C1 segment of cervical spinal cord (tissue), 14 donors: Measurements from ENCODE around the gene AMIGO3.
"Not testable (repeated sequence)": the region's sequence is repeated elsewhere in the genome, so short reads cannot be mapped to it uniquely, and the experiment has no call there.

ENCODE experiments used
- DNase-seq, 14 donors: peaks; one replicate each; lab custom pipeline; 2025; lab: John Stamatoyannopoulos, UW

AMIGO3 gene

DNA sequence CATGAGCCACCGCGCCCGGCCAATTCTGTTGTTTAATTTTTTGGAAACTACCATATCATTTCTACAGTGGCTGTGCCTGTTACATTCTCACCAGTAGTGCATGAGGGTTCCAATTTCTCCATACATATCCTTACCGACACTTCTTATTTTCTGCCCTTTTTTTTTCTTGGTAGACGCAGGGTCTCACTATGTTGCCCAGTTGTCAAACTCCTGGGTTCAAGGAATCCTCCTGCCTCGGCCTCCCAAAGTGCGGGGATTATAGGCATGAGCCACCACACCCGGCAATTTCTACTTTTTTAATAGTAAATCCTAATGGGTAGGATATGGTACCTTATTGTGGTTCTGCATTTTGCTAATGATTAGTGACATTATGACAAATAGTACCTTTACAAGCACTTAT, 9.6 kb downstream of the AMIGO3 start:
- no peak for DNase-seq

DNA sequence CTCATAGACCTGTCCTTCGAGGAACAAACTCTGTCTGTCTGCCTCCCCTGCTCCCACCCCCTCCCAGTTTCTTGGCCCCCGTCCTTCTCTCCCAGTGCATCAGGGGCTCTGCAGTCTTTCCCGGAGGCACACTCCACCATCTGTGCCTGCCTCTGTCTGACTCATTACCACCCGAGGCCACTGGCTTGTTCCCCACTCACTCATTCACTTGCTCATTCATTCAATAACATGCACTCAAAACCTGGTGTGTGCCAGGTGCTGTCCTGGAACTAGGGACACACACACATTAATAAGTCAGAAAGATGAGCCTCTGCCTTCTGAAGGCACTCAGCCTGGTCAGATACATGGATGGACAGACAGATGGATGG, 12.4 kb downstream of the AMIGO3 start:
- DNase-seq = no peak

DNA sequence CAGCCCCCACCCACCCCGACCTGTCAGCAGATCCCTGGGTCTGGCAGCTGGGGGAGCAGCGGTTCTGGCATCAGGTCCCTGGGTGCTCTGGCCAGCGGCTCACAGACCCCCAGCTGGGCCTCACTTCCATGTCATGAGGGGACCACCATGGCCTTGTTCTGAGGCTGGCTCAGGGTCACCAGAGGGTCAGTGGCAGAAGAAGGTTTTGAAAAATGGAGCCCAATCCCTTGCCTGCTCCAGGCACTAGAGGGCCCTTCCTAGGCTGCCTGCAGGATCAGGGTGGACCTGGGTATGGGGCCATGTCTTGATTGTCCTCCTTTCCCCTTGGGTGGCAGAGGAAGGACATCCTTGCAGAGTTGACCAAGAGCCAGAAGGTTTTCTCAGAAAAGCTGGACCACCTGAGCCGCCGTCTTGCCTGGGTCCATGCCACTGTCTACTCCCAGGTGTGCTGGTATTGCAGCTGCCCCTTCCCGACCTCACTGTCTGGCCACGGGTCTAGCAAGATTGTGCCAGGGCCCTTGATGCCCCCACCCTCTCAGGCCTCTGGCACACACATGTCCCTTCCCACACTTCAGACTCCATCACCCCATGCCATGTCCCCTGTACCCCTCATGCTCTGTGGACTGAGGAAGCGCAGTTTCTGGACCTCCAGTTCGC, 12.9 kb downstream of the AMIGO3 start:
- DNase-seq = no peak

DNA sequence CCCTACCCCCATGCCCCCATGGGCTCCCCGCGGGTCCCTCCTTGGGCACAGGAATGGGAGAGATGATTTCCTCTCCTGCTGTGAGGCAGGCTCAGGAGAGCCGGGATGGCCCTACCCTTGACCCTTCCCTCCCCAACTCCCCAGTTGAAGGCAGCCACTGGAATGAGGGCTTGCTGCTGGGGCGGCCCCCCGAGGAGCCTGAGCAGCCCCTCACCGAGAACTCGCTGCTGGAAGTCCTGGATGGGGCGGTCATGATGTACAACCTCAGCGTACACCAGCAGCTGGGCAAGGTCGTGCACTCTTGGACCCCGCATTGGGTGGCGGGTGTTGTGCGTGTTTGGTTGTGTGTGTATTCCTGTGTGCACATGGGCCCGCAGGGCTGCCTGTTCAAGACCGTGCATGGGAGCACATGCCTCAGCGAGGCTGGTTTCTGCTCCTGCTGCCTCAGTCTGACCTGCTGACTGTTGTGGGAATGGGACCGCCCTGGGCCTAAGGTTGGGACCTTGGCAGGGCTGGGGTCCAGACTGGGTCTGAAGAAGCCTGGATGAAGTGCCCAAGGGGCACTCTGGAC, 14.0 kb downstream of the AMIGO3 start:
- DNase-seq = no peak

DNA sequence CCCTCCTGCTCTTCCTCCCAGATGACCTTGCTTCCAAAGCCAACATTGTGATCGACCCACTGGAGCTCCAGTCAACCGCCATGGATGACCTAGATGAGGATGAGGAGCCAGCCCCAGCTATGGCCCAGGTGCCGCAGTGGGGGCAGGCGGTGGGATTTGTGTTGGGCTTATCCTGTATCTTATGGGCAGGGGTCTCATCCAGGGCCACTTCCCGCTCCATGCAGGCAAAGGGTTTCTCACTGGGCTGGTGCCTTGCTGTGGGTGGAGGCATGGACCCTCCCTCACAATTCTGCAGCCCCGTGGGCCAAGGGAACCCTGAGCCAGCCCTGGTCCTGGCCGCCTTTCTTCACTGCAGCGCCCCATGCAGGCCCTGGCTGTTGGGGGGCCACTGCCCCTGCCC, 14.9 kb downstream of the AMIGO3 start:
- no peak for DNase-seq

DNA sequence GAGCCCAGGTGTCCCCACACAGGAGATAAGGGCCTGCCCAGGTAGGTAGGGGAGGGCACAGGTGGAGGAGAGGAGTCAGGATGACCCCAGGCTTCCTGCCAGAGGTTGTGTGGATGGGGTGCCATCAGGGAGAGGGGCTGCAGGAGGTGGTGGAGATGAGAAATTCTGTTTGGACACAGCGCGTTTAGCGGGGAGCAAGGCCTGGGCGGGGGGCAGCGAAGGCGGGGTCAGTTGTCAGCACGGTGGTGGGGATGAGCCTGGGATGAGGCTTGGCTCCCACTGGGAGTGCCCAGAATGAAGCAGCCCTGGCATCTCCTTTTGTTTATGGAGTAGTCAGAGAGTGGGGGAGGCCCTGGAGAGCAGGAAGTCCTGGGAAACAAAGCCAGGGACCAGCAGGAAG, 15.5 kb downstream of the AMIGO3 start:
- DNase-seq = no peak

DNA sequence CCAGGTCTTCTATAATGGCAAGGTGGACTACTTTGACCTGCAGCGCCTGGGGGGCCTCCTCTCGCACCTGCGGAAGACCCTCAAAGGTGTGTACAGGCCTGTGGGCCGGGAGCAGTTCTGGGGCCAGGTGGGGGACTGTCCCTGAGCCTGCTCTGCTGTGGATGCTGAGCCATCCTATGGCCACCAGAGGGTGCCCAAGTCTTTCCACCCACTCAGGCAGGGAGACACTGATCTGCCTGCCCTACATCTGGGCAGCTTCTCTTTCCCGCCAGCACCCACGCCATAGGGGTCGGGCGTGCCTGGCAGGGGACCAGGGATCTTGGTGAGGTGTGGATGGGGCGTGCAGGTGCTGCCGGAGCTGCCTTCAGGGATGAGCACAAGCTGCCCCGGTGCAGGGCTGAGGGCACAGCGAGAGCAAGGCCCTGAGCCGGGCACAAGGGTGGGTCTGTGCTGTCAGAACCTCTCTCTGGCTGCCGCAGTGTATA, 16.0 kb downstream of the AMIGO3 start:
- peak in 5 of 14 donors; percentile 5 to 36 (median 10) for DNase-seq

DNA sequence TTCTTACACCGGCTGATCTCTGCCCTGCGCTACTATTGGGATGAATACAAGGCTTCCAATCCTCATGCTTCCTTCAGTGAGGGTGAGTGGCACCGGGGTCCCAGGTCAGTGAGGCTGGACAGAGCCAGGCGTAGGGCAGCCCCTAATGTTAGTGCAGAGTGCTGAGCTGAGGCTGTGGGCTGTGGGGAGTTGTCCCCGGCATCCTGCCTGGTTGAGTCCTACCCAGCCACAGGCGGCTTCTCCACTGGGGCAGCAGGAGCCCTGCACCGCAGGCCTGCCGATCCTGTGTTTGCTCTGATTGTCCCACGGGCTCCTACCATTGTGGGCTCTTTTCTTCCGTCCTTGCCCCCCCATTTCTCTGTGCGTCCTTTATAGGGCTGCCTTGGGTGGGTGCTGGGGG, 16.8 kb downstream of the AMIGO3 start:
- no peak for DNase-seq

DNA sequence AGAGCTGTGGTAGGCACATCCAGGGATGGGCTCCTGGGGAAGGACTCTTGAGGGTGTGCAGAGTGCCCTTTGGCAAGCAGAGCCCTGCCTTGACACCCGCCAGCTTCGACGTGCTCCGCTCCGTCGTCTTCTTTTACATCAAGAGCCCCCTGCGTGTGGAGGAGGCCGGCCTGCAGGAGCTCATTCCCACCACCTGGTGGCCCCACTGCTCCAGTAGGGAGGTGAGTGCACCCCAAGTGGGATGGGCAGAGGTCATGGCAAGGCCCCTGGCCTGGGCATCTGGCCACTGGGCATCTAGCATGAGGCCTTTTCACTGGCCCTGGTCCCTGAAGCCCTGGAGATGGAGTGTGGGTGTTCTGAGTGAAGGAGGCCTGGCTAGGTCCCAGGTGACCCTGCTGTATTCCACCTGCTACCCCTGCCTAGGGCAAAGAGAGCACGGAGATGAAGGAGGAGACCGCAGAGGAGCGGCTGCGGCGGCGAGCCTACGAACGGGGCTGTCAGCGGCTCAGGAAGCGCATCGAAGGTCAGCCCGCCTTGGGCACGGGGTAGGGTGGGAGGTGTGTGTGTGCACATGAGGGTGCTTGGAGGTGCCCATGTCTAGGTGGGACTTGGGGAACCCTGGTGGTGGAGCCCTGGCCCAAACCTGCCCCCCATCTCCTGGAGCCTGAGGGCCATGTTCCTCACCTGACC, 18.0 kb downstream of the AMIGO3 start:
- DNase-seq = no peak

DNA sequence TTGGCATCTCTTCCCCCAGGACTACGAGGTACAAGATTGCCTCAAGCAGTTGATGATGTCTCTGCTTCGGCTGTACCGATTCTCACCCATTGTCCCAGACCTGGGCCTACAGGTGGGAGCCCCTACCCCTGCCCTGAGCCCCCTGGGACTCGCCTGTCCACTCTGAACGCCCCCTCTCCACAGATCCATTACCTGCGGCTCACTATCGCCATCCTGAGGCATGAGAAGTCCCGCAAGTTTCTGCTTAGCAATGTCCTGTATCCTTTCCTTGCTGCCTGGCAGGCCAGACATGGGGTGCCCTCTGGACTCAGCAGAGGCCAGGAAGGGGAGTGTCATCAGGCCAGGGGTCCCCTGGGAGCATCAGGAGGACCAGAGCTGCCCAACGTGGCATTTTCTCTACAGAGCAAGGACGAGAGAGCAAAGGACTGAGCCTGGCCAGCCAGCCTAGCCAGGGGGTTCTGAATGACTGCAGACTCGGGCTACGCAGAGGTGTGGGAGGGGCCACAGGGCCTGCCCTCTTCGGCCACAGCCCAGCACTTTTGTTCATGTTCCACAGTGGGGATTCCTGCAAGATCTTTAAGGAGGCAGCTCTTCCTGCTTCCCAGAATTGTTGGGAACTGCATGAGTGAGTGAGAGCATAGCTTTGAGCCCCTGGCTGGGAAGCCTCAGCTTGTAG, 18.9 kb downstream of the AMIGO3 start:
- no peak for DNase-seq

DNA sequence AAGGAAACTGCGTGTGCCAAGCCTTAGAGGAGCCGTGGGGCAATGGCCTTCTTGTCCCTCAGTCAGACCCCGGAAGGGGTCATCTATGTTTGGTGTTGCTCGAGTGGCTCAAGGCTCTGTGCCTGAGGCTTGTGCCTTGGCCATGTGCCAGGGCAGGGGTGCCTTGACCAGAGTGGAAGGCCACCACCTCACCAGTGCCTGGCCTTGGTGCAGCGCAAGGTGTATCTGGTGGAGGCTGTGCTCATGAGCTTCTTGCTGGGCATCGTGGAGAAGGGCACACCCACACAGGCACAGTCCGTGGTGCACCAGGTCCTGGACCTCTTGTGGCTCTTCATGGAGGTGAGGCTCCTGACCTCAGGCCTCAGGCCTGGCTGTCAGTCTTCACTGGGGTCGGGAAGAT, 19.5 kb downstream of the AMIGO3 start:
- DNase-seq = no peak

DNA sequence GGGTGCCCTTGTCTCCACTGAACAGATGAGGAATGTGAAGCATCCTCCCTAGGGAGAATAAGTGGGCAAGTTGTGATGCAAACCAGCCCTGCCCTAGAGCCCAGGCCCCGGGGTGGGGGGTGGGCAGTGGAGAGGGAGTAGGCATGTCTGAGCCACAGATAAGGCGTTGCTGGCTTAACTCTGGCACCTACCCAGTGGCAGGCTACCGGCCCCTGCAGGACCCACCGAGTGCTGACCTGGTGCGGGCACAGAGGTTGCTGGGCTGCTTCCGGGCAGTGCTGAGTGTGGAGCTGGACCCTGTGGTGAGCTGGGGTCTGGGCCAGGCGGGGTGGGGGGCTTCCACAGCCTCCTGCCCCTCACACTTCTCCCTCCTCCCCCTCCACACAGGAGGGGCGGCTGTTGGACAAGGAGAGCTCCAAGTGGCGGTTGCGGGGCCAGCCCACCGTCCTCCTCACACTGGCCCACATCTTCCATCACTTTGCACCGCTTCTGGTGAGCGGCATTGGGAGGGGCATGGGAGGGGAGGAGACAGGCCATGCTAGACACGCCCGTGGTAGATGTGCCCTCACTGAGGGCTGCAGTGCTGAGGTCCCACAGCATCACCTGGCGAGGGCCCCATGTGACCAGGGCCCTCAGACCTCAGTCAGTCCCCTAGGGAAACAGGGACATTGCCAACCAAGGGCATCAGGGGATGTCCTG, 20.1 kb downstream of the AMIGO3 start:
- DNase-seq = no peak

DNA sequence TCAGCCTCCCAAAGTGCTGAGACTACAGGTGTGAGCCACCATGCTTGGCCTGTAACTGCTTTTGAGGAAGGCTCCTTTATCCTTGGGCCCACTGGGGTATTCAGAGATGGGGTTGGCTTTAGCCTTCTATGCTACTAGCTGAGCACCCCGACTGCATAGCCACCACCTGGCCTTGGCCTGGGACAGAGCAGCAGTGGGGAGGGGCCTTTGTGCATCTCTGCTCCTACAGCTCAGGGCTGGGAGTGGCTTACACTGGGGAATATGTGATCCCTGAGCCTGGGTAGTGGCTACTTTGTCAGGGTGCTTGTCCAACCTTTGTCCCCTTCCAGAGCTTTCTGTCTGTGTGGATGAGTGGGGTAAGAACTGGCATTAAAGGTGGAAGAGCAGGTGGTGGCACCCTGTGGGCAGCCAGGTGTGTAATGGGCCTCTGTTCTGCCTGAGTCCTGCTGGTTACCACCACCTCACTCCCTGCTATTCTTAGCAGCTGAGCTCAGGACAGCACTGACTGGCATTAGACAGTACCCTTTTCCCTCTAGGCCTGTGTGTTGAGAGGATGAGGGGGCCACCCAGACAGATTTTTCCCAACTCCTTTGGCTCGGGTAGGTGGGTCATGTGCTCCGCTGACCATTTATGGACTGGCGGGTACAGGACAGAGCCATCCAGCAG, 24.0 kb downstream of the AMIGO3 start:
- not testable (repeated sequence) for DNase-seq

DNA sequence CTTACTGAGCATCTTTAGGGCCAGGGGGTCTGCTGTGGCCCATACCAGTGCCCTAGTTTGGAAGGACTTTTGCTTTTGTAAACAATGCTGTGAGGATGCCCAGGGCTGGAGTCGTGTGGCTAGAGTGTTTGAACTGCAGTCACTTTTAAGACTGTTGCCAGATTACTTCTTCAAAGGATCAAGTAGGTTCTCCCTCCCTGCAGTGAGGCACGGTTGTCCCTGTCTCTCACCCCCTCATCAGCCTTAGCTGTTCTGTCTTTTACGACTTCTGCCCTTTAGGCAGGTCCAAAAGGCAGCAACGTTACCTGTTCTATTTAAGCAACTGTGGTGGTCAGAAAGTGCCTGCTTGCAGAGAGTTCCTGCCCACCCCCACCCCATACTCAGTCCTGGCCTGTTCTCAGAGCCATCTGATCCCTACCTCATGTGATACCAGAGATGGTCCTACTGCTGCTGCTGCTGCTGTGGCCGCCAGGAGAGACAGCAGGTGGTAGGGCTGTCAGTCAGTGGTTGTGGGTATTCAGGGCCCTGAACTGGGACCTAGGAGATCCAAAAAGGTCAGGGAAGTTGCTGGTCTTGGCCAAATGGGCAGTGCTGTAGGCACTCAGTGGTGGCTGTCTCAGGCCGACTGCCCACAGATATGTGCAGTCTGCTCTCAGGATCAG, 24.9 kb downstream of the AMIGO3 start:
- DNase-seq = not testable (repeated sequence)

DNA sequence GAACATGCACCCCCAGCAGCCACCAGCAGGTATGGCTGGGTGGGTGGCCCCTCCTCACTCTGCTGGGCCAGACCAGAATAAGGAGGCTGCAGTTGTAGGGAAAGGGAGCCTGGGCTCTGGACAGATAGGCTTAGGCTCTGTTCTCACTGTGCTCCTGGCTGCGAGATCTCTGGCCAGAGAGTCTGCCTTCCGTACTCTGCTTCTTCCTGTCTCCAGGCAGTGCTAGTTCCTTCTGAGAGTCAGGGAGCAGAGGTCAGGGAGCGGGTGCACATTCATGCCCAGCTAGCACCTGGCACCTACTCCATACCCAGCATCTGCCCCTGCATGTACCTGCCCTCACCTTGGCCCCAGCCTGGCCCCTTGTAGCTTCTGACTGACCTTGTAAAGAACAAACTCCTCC, 28.0 kb downstream of the AMIGO3 start:
- not testable (repeated sequence) for DNase-seq

DNA sequence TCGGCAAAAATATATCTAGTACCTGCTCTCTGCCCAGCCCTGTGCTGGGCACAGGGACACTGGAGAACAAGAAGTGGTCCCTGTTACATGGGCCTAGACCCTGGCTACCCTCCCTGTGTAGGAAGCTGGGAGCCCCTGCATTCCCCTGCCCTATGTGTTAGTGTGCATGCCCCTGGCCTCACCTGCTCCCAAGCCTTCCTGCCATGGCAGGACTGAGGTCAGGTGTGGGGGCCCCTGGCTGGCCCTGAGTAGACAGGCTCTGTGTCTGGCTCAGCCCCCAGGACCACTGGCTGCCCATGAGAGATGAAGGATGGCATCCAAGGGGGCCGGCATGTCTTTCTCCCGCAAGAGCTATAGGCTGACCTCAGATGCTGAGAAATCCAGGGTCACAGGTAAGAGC, 28.6 kb downstream of the AMIGO3 start:
- not testable (repeated sequence) for DNase-seq

DNA sequence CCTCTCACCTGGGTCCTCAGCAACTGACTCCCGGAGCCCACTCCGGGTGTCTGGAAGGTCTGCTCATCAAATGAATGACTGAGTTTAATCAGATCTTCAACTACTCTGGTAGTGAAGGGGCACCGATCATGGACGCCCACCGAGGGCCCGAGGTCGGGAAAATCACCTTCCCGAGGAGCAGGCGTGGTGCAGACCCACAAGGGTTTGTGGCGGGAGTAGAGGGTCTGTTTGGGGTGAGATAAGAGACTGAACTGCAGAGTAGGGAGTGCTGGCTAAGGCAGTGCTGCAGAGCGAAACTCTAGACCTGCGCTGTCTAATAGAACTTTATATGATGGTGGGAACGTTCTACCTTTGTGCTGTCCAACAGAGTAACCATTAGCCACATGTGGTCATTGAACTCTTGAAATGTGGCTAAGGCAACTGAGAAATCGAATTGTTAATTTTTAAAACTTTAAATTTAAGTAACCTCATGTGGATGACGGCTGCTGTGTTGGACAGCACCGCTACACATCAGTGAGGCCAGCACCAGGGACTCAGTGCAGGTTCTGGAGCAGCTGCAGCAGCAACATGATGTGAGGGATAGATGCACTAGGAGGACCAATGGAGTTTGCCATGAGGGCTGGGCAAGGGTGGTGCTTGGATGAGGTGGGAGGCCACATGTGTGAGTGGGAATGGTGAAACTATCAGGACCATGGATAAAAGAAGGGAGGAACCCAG, 29.4 kb downstream of the AMIGO3 start:
- not testable (repeated sequence) for DNase-seq

DNA sequence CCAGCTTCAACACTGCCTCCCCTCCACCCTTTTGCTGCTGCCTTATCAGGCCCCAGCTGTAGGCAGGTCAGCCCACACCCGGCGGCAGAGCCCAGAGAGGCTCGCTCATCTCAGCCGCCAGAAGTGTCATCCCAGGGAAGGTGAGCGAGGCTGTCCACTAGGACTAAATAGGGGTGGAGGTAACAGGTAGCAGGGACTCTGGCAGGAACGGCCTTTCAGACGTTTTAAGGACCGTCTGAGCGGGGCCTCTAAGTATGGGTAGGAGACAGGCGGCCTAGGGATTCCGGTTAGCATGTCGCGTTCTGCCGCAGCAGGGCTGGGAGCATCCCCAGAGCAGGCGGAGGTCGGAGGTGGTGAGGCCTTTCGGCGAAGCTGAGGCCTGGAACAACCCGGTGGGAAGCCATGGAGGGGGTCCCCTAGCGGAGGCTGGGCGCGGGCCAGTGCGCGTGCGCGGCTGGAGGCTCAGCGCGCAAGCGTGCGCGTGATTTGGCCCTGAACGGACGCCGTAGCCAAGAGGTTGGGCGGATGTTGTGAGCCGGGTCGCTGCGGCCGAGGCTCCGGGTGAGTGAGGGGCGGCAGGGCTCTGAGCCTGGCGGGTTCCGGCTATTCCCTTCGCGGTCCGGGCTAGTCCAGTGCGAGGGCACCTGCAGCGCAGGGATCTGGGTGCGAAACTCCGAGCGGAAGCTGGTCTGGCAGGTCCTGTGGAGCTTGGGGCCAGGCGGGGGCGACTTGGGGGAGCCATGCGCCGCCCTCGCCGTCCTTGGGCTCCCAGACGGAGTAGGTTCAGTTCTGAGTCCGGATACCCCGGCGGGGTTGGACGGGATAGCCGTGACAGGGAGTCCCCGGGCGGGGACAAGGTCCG, 30.2 kb downstream of the AMIGO3 start, which contains the start of the genes MST1 and RNF123:
Gene MST1, minus strand, starts transcription at position 429 of the 862 bp plus-strand sequence. CDS start 783 bp downstream, outside the sequence.
Gene RNF123, plus strand, starts transcription at position 512 of the 862 bp plus-strand sequence. CDS start 1,609 bp downstream, outside the sequence.
- DNase-seq = no peak
